ENCODE results near the gene KLF16. TPM values are rescaled to one million over a fixed set of nuclear protein-coding genes. Genes with fewer than 3 reads are reported as not detected.
A peak's percentile ranks its signal among the peaks of the same experiment; 100 is the strongest.

Gene KLF16
- total RNA-seq, 1 donor from 2014 or later, result 18.9 TPM

DNA sequence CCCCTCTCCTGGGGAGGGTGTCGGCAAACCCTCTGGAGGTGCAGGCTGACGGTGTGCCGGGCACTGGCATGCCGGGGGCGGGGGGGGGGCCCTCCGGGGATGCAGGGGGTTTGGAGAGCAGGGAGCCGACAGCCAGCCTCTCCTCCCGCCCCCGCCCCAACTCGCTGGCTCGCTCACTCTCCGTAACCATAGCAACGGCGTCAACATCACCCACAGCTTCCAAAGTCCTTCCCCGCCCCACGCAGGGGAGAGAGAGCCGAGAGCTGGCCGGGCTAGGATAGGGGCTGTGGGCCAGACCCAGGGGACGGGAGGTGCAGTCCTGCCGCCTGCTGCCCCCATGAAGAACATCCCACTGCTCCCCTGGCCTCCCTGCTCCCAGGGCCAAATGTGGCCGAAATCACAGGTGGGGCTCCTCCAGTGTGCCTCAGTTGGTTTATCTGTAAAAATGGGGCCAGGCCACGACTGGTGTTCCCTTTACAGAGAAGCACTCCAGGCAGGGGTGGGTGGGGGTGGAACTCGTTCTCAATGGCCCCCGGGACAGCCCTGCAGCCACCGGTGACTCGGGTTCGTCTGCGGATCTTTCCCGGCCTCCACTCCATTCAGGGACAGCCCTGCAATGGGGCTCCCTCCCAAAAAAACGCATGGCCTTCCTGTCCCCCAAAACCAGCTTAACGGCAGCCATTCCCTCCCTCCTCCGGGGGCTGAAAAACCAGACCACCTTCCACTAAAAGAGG is 3.2 kb downstream of the KLF16 start:
- Mint-ChIP-seq H3K4me3 (peak overlapping the region; percentile 54), H3K27me3 (ENCODE audit: low read depth) (peaks cover 25% of the 10 kb centered on the region), H3K36me3 (ENCODE audit: low read depth) (no peaks in the 10 kb centered on the region), H3K9me3 (no peaks in the 10 kb centered on the region), H3K27ac (ENCODE audit: unreplicated experiment) (no peak overlapping the region), H3K4me1 (peaks cover 18% of the 10 kb centered on the region)
- DNase-seq (ENCODE audit: low read depth, low spot score), result no peak
- TF ChIP-seq, protein P1, sequence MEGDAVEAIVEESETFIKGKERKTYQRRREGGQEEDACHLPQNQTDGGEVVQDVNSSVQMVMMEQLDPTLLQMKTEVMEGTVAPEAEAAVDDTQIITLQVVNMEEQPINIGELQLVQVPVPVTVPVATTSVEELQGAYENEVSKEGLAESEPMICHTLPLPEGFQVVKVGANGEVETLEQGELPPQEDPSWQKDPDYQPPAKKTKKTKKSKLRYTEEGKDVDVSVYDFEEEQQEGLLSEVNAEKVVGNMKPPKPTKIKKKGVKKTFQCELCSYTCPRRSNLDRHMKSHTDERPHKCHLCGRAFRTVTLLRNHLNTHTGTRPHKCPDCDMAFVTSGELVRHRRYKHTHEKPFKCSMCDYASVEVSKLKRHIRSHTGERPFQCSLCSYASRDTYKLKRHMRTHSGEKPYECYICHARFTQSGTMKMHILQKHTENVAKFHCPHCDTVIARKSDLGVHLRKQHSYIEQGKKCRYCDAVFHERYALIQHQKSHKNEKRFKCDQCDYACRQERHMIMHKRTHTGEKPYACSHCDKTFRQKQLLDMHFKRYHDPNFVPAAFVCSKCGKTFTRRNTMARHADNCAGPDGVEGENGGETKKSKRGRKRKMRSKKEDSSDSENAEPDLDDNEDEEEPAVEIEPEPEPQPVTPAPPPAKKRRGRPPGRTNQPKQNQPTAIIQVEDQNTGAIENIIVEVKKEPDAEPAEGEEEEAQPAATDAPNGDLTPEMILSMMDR (conservative IDR thresholded peaks at IDR 0.05), result no peak

DNA sequence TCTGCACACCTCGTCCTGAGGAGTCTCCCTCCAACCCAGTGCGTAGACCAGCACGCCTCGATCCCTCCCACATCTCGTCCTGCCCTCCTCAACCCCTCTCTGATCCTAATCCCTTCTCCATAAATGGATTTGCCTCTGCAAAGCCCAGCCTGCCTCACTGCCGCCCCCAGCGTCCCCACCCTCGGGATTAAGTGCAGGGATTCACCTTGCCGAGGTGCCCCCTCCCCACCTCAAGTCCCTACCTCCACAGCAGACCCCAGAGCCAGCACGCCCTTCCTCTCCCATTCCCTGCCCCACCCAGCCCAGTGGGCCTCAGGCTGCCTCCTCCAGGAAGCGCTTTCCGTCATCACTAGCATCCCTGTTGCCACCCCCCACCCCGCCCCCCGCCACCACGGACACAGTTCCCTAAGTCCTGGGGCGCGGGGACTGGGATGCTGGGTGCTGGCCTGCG is 4.0 kb downstream of the KLF16 start:
- Mint-ChIP-seq H3K27ac (ENCODE audit: unreplicated experiment) (no peak overlapping the region), H3K9me3 (no peaks in the 10 kb centered on the region), H3K36me3 (ENCODE audit: low read depth) (no peaks in the 10 kb centered on the region), H3K4me3 (peak overlapping the region; percentile 86), H3K4me1 (peaks cover 18% of the 10 kb centered on the region), H3K27me3 (ENCODE audit: low read depth) (peaks cover 25% of the 10 kb centered on the region)
- TF ChIP-seq, protein P1 (conservative IDR thresholded peaks at IDR 0.05), result no peak
- no peak for DNase-seq (ENCODE audit: low read depth, low spot score)

DNA sequence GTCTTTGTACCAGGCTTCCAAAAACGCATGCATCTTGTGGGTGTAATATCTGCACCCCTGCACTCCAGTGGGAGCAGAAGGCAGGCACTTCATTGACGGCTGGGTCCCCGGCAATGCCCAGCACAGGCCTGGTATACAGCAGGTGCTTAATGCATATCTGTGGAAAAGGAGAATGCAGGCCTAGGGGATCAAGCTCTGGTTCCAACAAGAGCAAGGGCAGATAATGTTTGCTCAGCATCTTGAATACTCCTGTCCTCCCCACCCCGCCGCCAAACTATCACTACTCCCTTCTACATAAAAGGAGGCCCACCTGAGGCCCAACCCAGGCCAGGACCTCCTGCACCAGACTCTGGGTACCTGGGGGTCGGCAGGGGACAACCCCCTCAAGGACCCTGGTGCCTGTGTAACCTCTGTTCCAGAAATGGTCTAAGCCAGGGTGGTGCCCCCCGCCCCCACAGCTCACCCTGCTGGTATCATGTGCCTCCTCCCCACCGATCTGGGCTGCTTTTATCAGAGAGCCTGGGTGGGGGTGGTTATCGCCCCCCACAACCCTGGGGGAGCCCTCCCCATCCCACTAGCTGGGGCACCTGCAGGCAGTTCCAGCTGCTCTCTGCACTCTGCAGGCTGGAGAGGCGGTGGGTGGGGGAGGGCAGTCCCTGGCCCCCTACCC is 4.8 kb downstream of the KLF16 start:
- Mint-ChIP-seq H3K36me3 (ENCODE audit: low read depth) (no peaks in the 10 kb centered on the region), H3K4me1 (peaks cover 19% of the 10 kb centered on the region), H3K9me3 (no peaks in the 10 kb centered on the region), H3K4me3 (peak overlapping the region; percentile 44), H3K27ac (ENCODE audit: unreplicated experiment) (no peak overlapping the region), H3K27me3 (ENCODE audit: low read depth) (peaks cover 25% of the 10 kb centered on the region)
- no peak for DNase-seq (ENCODE audit: low read depth, low spot score)
- TF ChIP-seq, protein P1 (conservative IDR thresholded peaks at IDR 0.05), result no peak

DNA sequence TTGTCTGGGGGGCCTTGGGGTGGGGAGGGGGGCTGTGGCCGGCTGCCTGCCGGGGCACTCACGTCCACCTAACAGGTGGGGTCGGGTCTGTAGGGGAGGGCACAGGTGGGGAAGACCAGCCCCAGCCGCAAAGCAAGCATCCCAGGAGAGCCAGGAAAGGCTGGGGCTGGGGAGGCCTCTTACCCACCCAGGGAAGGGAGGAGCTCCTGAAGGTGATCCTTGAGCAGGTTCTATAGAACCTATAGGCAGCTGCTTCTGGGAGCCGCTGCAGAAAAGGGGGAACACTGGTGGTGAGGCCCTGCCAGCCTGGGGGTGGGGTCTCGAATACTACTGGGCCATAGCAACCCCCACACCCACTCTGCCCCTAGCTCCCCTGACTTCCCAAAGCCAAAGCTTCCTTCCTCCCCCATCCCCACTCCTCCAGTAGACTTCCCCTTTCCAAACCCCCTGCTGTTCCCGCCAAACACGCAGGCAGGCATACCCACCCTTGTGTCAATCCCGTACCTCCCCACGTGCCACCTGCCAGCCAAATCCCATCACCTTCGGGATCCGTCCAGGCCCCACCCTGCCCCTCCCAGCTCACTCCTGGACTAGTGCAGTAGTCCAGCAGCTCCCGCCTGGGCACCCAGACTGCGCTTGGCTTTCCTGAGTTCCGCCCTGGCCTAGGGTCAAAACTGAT is 5.6 kb downstream of the KLF16 start:
- no peak for DNase-seq (ENCODE audit: low read depth, low spot score)
- Mint-ChIP-seq H3K27ac (ENCODE audit: unreplicated experiment) (no peak overlapping the region), H3K27me3 (ENCODE audit: low read depth) (peaks cover 25% of the 10 kb centered on the region), H3K36me3 (ENCODE audit: low read depth) (no peaks in the 10 kb centered on the region), H3K9me3 (no peaks in the 10 kb centered on the region), H3K4me1 (peaks cover 22% of the 10 kb centered on the region), H3K4me3 (peak overlapping the region; percentile 47)
- TF ChIP-seq, protein P1 (conservative IDR thresholded peaks at IDR 0.05), result no peak

DNA sequence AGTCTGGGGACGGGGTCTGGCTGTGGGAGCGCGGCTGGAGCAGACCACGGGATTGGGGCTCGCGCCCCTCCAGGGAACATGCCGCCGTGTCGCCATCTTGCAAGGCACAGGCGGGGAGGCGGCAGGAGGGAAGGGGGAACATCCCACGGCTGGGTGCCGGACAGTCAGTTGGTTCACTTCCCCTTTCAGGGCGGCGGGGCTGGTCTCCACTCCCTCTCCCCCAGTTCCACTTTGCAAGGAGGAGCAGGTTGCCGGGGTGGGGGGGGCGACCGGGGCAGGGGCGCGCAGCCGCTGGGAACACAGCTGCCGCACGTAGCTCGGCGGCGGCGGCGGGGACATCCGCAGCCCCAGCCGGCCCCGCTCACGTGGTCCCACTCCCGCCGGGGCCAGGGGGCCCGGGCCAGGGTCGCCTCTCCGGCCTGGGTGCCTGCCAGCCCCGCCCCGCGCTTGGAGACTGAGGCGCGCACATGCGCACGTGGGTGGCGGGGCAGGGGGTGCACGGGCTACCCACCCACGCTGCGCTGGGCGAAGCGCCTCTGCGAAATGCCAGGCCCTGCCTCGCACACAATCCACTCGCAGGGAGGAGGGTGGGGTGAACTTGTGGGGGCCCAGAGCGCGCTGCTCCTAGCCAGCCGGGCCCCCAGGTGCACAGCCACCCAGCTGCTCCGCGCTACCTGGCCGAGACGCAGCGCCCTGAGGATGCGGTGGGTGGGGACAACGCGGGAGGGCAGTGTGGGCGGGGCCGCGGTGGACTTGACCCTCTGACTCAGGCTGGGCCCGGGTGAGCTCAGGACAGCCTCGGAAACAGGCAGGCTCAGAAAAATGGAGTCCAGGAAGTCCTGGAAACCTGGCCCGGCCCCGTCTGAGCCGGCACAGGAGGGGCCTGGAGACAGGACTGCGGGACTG is 6.4 kb downstream of the KLF16 start:
- H3K4me3 Mint-ChIP-seq, result no peak overlapping the region

More for the DNA sequence above, 6.4 kb downstream of the KLF16 start:
- Mint-ChIP-seq H3K36me3 (ENCODE audit: low read depth) (no peaks in the 10 kb centered on the region), H3K4me1 (peaks cover 18% of the 10 kb centered on the region), H3K27ac (ENCODE audit: unreplicated experiment) (no peak overlapping the region), H3K27me3 (ENCODE audit: low read depth) (peaks cover 19% of the 10 kb centered on the region), H3K9me3 (no peaks in the 10 kb centered on the region)
- DNase-seq (ENCODE audit: low read depth, low spot score), result no peak
- TF ChIP-seq, protein P1 (conservative IDR thresholded peaks at IDR 0.05), result no peak
